K562 (cell line): Measurements from ENCODE around the gene TSPAN15. TPM values are rescaled to one million over a fixed set of nuclear protein-coding genes. Genes with fewer than 3 reads are reported as not detected.

Experiments
- CREM ChIP-seq: IDR thresholded peaks from 2 replicates; pipeline ENCODE4 v1.6.1; 2014; ENCODE audit warnings: antibody characterized with exemption, low read depth
- EGR1 ChIP-seq: fragments of 450-650 bp; conservative IDR thresholded peaks from 2 replicates; pipeline ENCODE4 v1.6.1; 2017; ENCODE audit warnings: mild to moderate bottlenecking
- GATAD2A ChIP-seq: fragments of 450-650 bp; IDR thresholded peaks from 2 replicates; pipeline ENCODE4 v1.6.1; 2017
- ILK ChIP-seq: fragments of 450-650 bp; IDR thresholded peaks from 2 replicates; pipeline ENCODE4 v1.6.1; 2016; ENCODE audit warnings: missing genetic modification characterization, low read depth, mild to moderate bottlenecking, missing compliant biosample characterization, moderate library complexity, borderline replicate concordance
- MTA1 ChIP-seq: fragments of 450-650 bp; IDR thresholded peaks from 2 replicates; pipeline ENCODE4 v1.6.1; 2017; ENCODE audit warnings: borderline replicate concordance
- RAD51 ChIP-seq: fragments of 450-650 bp; IDR thresholded peaks from 2 replicates; pipeline ENCODE4 v1.7.1; 2016; ENCODE audit warnings: low read depth, mild to moderate bottlenecking, borderline replicate concordance
- SMAD3 ChIP-seq: fragments of 450-650 bp; formaldehyde crosslinking; conservative IDR thresholded peaks from 2 replicates; pipeline ENCODE4 v1.4.0; 2020; ENCODE audit warnings: mild to moderate bottlenecking
- TRIM25 ChIP-seq: fragments of 450-650 bp; IDR thresholded peaks from 2 replicates; pipeline ENCODE4 v1.7.0; 2016; ENCODE audit warnings: borderline replicate concordance
- ZBTB49 ChIP-seq: sonication (generic); formaldehyde crosslinking; IDR thresholded peaks from 2 replicates; pipeline ENCODE4 v1.8.0; 2022; ENCODE audit warnings: missing genetic modification reagents, mild to moderate bottlenecking, borderline replicate concordance
- ZBTB8A ChIP-seq: fragments of 450-650 bp; IDR thresholded peaks from 2 replicates; pipeline ENCODE4 v1.6.1; 2018; ENCODE audit warnings: mild to moderate bottlenecking, moderate library complexity; ENCODE audit not compliant: partially characterized antibody
- ZC3H11A ChIP-seq: IDR thresholded peaks from 2 replicates; pipeline ENCODE4 v1.6.1; 2012; ENCODE audit warnings: low read depth, low read length, improper control_type of control experiment
- ZFP36 ChIP-seq: fragments of 150-350 bp; IDR thresholded peaks from 2 replicates; pipeline ENCODE4 v1.6.1; 2018; ENCODE audit warnings: low read length, low read depth; ENCODE audit not compliant: partially characterized antibody
- ZNF830 ChIP-seq: fragments of 250-450 bp; sonication (Bioruptor Pico); IDR thresholded peaks from 2 replicates; pipeline ENCODE4 v1.5.0; 2021; ENCODE audit warnings: mild to moderate bottlenecking
- ZSCAN29 ChIP-seq: fragments of 450-650 bp; IDR thresholded peaks from 2 replicates; pipeline ENCODE4 v1.6.1; 2017
- polyA plus RNA-seq, 8 experiments: library from polyadenylated mRNA; depleted of rRNA in 4 of 8; stranded (reverse) in 5 of 8; unstranded in 3 of 8; fragments of >200 nt; fragmentation: Nextera tagmentation in 2 of 8; fragmentation: Illumina TruSeq in 1 of 8; extraction: Ambion mirVana in 2 of 8; extraction: Trizol in 1 of 8; gene quantifications; 2 replicates each; pipeline versions ENCODE4 v1.2.1 to v1.2.3, GENCODE V29; 2011 to 2014; ENCODE audit warnings: inconsistent platforms in 1 of 8, missing spikeins in 1 of 8
- total RNA-seq, 7 experiments: library from RNA; depleted of rRNA in 6 of 7; stranded (reverse); fragments of >200 nt in 6 of 7; fragmentation: Illumina TruSeq in 2 of 7; extraction: Trizol in 2 of 7; gene quantifications; 2 replicates each; pipeline versions ENCODE4 v1.2.1 to v1.2.3, GENCODE V29; 2011 to 2021; ENCODE audit warnings: low replicate concordance in 1 of 7
- TF ChIP-seq, protein P1 (sequence below): fragments of 450-650 bp; formaldehyde crosslinking; IDR thresholded peaks from 2 replicates; pipeline ENCODE4 v1.4.0; 2020; ENCODE audit warnings: mild to moderate bottlenecking, moderate library complexity
- TF ChIP-seq, protein P2 (sequence below): fragments of 250-450 bp; sonication (Bioruptor Pico); IDR thresholded peaks from 2 replicates; pipeline ENCODE4 v1.5.0; 2021; ENCODE audit warnings: mild to moderate bottlenecking, borderline replicate concordance

Gene TSPAN15
- total and polyA plus RNA-seq, 9 of the 15 experiments (the other 6 are each of a cell fraction or from before 2014, with no cell fraction given): 0.33 to 1.0 (median 0.45) TPM; not detected in 2

- TF ChIP-seq TRIM25: no peak; the same call in 1 of the 2 replicates
- no peak for TF ChIP-seq ZFP36
- TF ChIP-seq GATAD2A: no peak
- no peak for TF ChIP-seq SMAD3 (CRISPR knock-in tag)
- TF ChIP-seq ZBTB8A: no peak
- TF ChIP-seq, protein P1, sequence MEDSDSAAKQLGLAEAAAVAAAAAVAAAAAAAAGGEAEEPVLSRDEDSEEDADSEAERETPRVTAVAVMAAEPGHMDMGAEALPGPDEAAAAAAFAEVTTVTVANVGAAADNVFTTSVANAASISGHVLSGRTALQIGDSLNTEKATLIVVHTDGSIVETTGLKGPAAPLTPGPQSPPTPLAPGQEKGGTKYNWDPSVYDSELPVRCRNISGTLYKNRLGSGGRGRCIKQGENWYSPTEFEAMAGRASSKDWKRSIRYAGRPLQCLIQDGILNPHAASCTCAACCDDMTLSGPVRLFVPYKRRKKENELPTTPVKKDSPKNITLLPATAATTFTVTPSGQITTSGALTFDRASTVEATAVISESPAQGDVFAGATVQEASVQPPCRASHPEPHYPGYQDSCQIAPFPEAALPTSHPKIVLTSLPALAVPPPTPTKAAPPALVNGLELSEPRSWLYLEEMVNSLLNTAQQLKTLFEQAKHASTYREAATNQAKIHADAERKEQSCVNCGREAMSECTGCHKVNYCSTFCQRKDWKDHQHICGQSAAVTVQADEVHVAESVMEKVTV (CRISPR knock-in tag): no peak
- no peak for TF ChIP-seq ZSCAN29
- TF ChIP-seq CREM: no peak
- no peak for TF ChIP-seq ILK
- TF ChIP-seq EGR1: no peak
- TF ChIP-seq, protein P2, sequence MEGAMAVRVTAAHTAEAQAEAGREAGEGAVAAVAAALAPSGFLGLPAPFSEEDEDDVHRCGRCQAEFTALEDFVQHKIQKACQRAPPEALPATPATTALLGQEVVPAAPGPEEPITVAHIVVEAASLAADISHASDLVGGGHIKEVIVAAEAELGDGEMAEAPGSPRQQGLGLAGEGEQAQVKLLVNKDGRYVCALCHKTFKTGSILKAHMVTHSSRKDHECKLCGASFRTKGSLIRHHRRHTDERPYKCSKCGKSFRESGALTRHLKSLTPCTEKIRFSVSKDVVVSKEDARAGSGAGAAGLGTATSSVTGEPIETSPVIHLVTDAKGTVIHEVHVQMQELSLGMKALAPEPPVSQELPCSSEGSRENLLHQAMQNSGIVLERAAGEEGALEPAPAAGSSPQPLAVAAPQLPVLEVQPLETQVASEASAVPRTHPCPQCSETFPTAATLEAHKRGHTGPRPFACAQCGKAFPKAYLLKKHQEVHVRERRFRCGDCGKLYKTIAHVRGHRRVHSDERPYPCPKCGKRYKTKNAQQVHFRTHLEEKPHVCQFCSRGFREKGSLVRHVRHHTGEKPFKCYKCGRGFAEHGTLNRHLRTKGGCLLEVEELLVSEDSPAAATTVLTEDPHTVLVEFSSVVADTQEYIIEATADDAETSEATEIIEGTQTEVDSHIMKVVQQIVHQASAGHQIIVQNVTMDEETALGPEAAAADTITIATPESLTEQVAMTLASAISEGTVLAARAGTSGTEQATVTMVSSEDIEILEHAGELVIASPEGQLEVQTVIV (CRISPR knock-in tag): no peak
- TF ChIP-seq ZBTB49 (CRISPR knock-in tag): no peak
- TF ChIP-seq RAD51: no peak
- no peak for TF ChIP-seq ZNF830 (CRISPR knock-in tag)
- peak; percentile 47; the same call in 1 of the 2 replicates for TF ChIP-seq MTA1
- no peak for TF ChIP-seq ZC3H11A
Measured at GRCh38 chr10:69446650-69447151, 4.6 kb upstream of the TSPAN15 start (continued).
